HepG2 (cell line): ENCODE results near the gene OLFM2. TPM values are rescaled to one million over a fixed set of nuclear protein-coding genes. Genes with fewer than 3 reads are reported as not detected.

Experiments used
- ADNP ChIP-seq: sonication (generic); formaldehyde crosslinking; IDR thresholded peaks from 2 replicates; pipeline ENCODE4 v1.4.0; 2020; ENCODE audit warnings: missing genetic modification reagents
- AKAP8 ChIP-seq: sonication (generic); formaldehyde crosslinking; IDR thresholded peaks from 2 replicates; pipeline ENCODE4 v1.5.1; 2020; ENCODE audit warnings: mild to moderate bottlenecking, missing genetic modification reagents
- ASH2L ChIP-seq: fragments of 300-600, 200-600 bp; sonication (generic); IDR thresholded peaks from 2 replicates; pipeline ENCODE4 v1.7.0; 2017; ENCODE audit warnings: low read depth, mild to moderate bottlenecking, moderate library complexity, mixed read lengths, low read length; ENCODE audit not compliant: insufficient read length
- FOXP1 ChIP-seq, 2 experiments: fragments of 450-650 bp in 1 of 2; IDR thresholded peaks; 2 replicates each; pipeline ENCODE4 v1.6.1; 2017 to 2018; ENCODE audit warnings: antibody characterized with exemption in 1 of 2
- MED13 ChIP-seq: sonication (generic); formaldehyde crosslinking; IDR thresholded peaks from 2 replicates; pipeline ENCODE4 v1.5.0; 2020; ENCODE audit warnings: missing genetic modification reagents
- POLR2G ChIP-seq: fragments of 200-400 bp; formaldehyde crosslinking; IDR thresholded peaks from 2 replicates; pipeline ENCODE4 v1.6.1; 2018; ENCODE audit warnings: mild to moderate bottlenecking, low read depth, low read length, moderate library complexity
- PRPF4 ChIP-seq: fragments of 200-400 bp; formaldehyde crosslinking; IDR thresholded peaks from 2 replicates; pipeline ENCODE4 v1.6.1; 2016; ENCODE audit warnings: low read length, low read depth; ENCODE audit not compliant: poor library complexity, severe bottlenecking
- SALL2 ChIP-seq: sonication (generic); formaldehyde crosslinking; IDR thresholded peaks from 2 replicates; pipeline ENCODE4 v1.8.1; 2023; ENCODE audit warnings: mild to moderate bottlenecking, missing genetic modification reagents, inconsistent platforms
- TAF1 ChIP-seq: sonication (generic); formaldehyde crosslinking; IDR thresholded peaks from 2 replicates; pipeline ENCODE4 v1.4.0; 2020; ENCODE audit warnings: missing genetic modification reagents
- TEAD3 ChIP-seq: optimal IDR thresholded peaks from 2 replicates; pipeline ENCODE3; 2016; ENCODE audit warnings: borderline replicate concordance
- ZBTB10 ChIP-seq: sonication (generic); formaldehyde crosslinking; IDR thresholded peaks from 2 replicates; pipeline ENCODE4 v1.4.0; 2020; ENCODE audit warnings: missing genetic modification reagents, borderline replicate concordance
- ZBTB21 ChIP-seq: sonication (generic); formaldehyde crosslinking; IDR thresholded peaks from 2 replicates; pipeline ENCODE4 v1.4.0; 2020; ENCODE audit warnings: missing genetic modification reagents
- ZBTB33 ChIP-seq: sonication (generic); formaldehyde crosslinking; IDR thresholded peaks from 2 replicates; pipeline ENCODE4 v1.4.0; 2020; ENCODE audit warnings: missing genetic modification reagents
- ZNF124 ChIP-seq: sonication (generic); formaldehyde crosslinking; IDR thresholded peaks from 2 replicates; pipeline ENCODE4 v1.4.0; 2020; ENCODE audit warnings: missing genetic modification reagents
- ZNF280D ChIP-seq: sonication (generic); formaldehyde crosslinking; IDR thresholded peaks from 2 replicates; pipeline ENCODE4 v1.5.1; 2020; ENCODE audit warnings: mild to moderate bottlenecking, missing genetic modification reagents
- ZNF367 ChIP-seq: sonication (generic); formaldehyde crosslinking; IDR thresholded peaks from 2 replicates; pipeline ENCODE4 v1.4.0; 2020; ENCODE audit warnings: missing genetic modification reagents, borderline replicate concordance
- ZNF468 ChIP-seq: sonication (generic); formaldehyde crosslinking; IDR thresholded peaks from 2 replicates; pipeline ENCODE4 v1.8.0; 2022; ENCODE audit warnings: mild to moderate bottlenecking, moderate library complexity, missing genetic modification reagents
- ZNF672 ChIP-seq: sonication (generic); formaldehyde crosslinking; IDR thresholded peaks from 2 replicates; pipeline ENCODE4 v1.8.1; 2022; ENCODE audit warnings: missing genetic modification reagents
- ZNF891 ChIP-seq: sonication (generic); formaldehyde crosslinking; IDR thresholded peaks from 2 replicates; pipeline ENCODE4 v1.5.0; 2020; ENCODE audit warnings: mild to moderate bottlenecking, missing genetic modification reagents
- polyA plus RNA-seq, 8 experiments: library from polyadenylated mRNA; depleted of rRNA in 3 of 8; stranded (reverse) in 7 of 8; unstranded in 1 of 8; fragments of >200 nt; fragmentation: Illumina TruSeq in 4 of 8; extraction: Trizol in 4 of 8; gene quantifications; 2 replicates each; pipeline versions ENCODE4 v1.2.1 to v1.2.3, GENCODE V29; 2011 to 2016; ENCODE audit warnings: low read depth in 4 of 8, missing spikeins in 1 of 8, mixed read lengths in 1 of 8; ENCODE audit not compliant: insufficient read depth in 1 of 8
- total RNA-seq, 5 experiments: library from RNA; depleted of rRNA; stranded (reverse); fragments of >200 nt; fragmentation: Illumina TruSeq; extraction: Trizol; gene quantifications; 2 replicates each; pipeline ENCODE4 v1.2.3, GENCODE V29; 2016; ENCODE audit warnings: low read depth in 1 of 5
- TF ChIP-seq, protein P1 (sequence below): sonication (generic); formaldehyde crosslinking; IDR thresholded peaks from 2 replicates; pipeline ENCODE4 v1.4.0; 2020; ENCODE audit warnings: missing genetic modification reagents, borderline replicate concordance

The OLFM2 gene
- total and polyA plus RNA-seq, 2 of the 13 experiments (the other 11 are each of a cell fraction or from before 2014, with no cell fraction given), result 0.20 to 0.51 TPM

DNA sequence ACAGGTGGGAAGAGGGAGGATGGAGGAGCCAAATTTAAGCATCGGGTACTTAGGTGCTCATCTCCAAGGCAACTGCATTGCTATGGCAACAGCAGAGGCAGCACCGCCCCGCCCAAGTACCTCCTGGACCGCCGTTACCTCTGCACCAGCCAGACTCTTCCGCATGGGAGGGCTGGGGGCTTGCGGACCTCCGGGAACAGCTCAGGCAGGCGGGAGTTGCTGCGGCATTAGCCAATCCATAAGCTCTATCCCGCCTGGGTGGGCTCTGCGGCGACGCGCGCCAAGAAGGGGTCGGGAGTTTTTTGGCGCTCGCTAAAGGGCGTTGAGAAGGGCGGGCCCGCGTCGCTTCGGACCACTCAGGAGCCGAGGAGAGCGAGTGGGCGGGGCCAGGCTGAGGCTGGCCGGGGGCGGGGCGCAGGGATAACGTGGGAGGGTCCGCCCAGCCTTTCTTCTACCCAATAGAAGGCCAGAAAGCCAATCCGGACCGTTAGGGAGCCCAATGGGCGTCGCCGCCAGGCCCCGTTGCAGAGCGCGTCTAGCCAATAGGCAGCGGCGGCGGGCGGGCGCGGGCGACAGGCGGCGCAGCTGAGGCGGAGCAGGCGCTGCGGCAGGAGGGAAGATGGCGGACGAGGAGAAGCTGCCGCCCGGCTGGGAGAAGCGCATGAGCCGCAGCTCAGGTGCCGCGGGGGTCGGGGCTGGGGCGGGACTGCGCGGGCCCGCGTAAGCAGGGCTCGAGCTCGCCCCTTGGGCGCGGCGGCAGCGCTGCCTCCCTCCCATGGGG lies 101.4 kb downstream of the OLFM2 start, which contains the start of gene PIN1 (continued):
- TF ChIP-seq ZNF280D (CRISPR knock-in tag), result no peak
- peak; percentile 58 for TF ChIP-seq TAF1
- no peak for TF ChIP-seq ZBTB21 (CRISPR knock-in tag)
- TF ChIP-seq POLR2G, result peak; percentile 75
- no peak for TF ChIP-seq ZBTB33 (CRISPR knock-in tag)
- no peak for TF ChIP-seq ZNF124 (CRISPR knock-in tag)
- no peak for TF ChIP-seq ZNF468 (CRISPR knock-in tag)
- no peak for TF ChIP-seq ZNF891 (CRISPR knock-in tag)
- no peak for TF ChIP-seq MED13 (CRISPR knock-in tag)
- no peak for TF ChIP-seq AKAP8 (CRISPR knock-in tag)
- TF ChIP-seq SALL2 (CRISPR knock-in tag), result no peak
- TF ChIP-seq TEAD3 (CRISPR knock-in tag), result no peak
- TF ChIP-seq ZNF672 (CRISPR knock-in tag), result no peak
- no peak for TF ChIP-seq ZBTB10
- no peak for TF ChIP-seq PRPF4
- no peak for TF ChIP-seq FOXP1 (IDR thresholded peaks at IDR 0.05)
- TF ChIP-seq FOXP1 (CRISPR knock-in tag; IDR thresholded peaks at IDR 0.05), result no peak
- TF ChIP-seq ASH2L, result peak; percentile 58
- TF ChIP-seq ADNP (CRISPR knock-in tag), result no peak
- TF ChIP-seq ZNF367 (CRISPR knock-in tag), result no peak
- TF ChIP-seq, protein P1, sequence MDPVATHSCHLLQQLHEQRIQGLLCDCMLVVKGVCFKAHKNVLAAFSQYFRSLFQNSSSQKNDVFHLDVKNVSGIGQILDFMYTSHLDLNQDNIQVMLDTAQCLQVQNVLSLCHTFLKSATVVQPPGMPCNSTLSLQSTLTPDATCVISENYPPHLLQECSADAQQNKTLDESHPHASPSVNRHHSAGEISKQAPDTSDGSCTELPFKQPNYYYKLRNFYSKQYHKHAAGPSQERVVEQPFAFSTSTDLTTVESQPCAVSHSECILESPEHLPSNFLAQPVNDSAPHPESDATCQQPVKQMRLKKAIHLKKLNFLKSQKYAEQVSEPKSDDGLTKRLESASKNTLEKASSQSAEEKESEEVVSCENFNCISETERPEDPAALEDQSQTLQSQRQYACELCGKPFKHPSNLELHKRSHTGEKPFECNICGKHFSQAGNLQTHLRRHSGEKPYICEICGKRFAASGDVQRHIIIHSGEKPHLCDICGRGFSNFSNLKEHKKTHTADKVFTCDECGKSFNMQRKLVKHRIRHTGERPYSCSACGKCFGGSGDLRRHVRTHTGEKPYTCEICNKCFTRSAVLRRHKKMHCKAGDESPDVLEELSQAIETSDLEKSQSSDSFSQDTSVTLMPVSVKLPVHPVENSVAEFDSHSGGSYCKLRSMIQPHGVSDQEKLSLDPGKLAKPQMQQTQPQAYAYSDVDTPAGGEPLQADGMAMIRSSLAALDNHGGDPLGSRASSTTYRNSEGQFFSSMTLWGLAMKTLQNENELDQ, result no peak
